Glutamatergic neuron (in vitro differentiated cells): ENCODE measurements around the gene AAMP. TPM values are rescaled to one million over a fixed set of nuclear protein-coding genes. Genes with fewer than 3 reads are reported as not detected.
A peak's percentile ranks its signal among the peaks of the same experiment; 100 is the strongest.

Experiments
- DNase-seq: peaks from one replicate; pipeline ENCODE4 v3.0.0; 2022
- H3K27ac Mint-ChIP-seq: one replicate; pipeline ENCODE4 v1.8.0; 2020; ENCODE audit warnings: mild to moderate bottlenecking, mixed read lengths, inconsistent platforms; ENCODE audit not compliant: unreplicated experiment
- H3K27me3 Mint-ChIP-seq: one replicate; pipeline ENCODE4 v1.8.0; 2020; ENCODE audit warnings: mild to moderate bottlenecking, moderate library complexity, mixed read lengths, inconsistent platforms; ENCODE audit not compliant: unreplicated experiment
- H3K36me3 Mint-ChIP-seq: one replicate; pipeline ENCODE4 v1.8.0; 2020; ENCODE audit warnings: mild to moderate bottlenecking, mixed read lengths, inconsistent platforms; ENCODE audit not compliant: unreplicated experiment
- H3K4me1 Mint-ChIP-seq: one replicate; pipeline ENCODE4 v1.8.0; 2020; ENCODE audit warnings: mild to moderate bottlenecking, low read depth, mixed read lengths, inconsistent platforms; ENCODE audit not compliant: unreplicated experiment
- H3K4me3 Mint-ChIP-seq: one replicate; pipeline ENCODE4 v1.8.0; 2020; ENCODE audit warnings: mild to moderate bottlenecking, mixed read lengths, inconsistent platforms; ENCODE audit not compliant: unreplicated experiment
- H3K9me3 Mint-ChIP-seq: one replicate; pipeline ENCODE4 v1.8.0; 2020; ENCODE audit warnings: mild to moderate bottlenecking, moderate library complexity, mixed read lengths, inconsistent platforms; ENCODE audit not compliant: unreplicated experiment
- long read RNA-seq: library from polyadenylated mRNA; unstranded; transcript quantifications from one replicate; pipeline ENCODE4 v2.0.0, GENCODE V29; 2020; ENCODE audit not compliant: unreplicated experiment
- total RNA-seq: library from RNA; stranded (reverse); fragmentation: NEBNext Ultra II Directional; extraction: Animal tissue kit (Norgen Biotek cat#: 25700); gene quantifications from one replicate; pipeline ENCODE4 v1.2.1, GENCODE V29; 2021; ENCODE audit not compliant: unreplicated experiment
- TF ChIP-seq, protein P1 (sequence below): fragments of 200-600 bp; sonication (generic); IDR thresholded peaks from one replicate; pipeline ENCODE4 v1.5.0; 2021; ENCODE audit not compliant: partially characterized antibody, unreplicated experiment

Gene AAMP, protein sequence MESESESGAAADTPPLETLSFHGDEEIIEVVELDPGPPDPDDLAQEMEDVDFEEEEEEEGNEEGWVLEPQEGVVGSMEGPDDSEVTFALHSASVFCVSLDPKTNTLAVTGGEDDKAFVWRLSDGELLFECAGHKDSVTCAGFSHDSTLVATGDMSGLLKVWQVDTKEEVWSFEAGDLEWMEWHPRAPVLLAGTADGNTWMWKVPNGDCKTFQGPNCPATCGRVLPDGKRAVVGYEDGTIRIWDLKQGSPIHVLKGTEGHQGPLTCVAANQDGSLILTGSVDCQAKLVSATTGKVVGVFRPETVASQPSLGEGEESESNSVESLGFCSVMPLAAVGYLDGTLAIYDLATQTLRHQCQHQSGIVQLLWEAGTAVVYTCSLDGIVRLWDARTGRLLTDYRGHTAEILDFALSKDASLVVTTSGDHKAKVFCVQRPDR
- total RNA-seq = 64.6 TPM
- long read RNA-seq, transcript AAMP-201 (11 exons, 1,886 nt) = major isoform, 41 of 53 reads
- long read RNA-seq, partial matches to known transcripts = 2 of 53 reads
- long read RNA-seq, other reads (novel, unspliced or antisense) = 6 of 53 reads

DNA sequence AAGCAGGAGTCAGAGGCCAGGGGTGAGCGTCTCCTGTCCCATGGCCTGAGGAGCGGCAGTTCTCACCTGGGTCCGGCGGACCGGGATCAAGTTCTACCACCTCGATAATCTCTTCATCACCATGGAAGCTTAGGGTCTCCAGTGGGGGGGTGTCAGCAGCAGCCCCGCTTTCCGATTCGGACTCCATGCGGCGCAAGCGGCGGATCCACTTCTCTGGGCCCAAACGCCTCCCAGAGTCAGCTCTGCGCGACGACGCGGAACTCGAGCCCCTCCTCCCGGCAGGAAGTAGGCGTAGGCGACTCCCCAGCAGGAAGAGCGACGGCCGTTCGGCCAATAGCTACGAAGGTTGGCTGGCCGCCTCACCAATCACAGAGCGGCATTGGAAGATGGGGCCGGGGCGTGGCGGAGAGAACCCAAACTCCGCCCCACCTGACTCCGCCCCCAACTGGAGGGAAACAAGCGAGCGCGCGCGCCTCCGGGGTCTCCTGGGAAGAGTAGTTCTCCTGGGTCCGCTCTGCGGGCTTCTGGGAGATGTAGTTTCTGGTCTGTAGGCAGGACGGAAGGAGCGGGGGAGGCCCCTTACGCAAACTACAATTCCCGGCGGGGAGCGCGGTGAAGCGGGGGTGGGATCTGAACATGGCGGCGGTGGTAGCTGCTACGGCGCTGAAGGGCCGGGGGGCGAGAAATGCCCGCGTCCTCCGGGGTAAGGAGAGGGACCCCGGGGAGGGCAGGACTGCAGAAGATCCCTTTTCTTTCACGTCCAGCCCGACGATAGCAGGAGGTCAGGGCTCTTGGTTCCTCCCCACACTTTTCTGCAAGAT lies at the start of gene AAMP, which contains the start of gene PNKD:
Gene AAMP, minus strand, starts transcription at position 238 of the 821 bp plus-strand sequence. Its CDS starts 51 bp downstream, at position 187.
Gene PNKD, plus strand, starts transcription at position 620 of the 821 bp plus-strand sequence. Its CDS starts 17 bp downstream, at position 637.
- TF ChIP-seq, protein P1, sequence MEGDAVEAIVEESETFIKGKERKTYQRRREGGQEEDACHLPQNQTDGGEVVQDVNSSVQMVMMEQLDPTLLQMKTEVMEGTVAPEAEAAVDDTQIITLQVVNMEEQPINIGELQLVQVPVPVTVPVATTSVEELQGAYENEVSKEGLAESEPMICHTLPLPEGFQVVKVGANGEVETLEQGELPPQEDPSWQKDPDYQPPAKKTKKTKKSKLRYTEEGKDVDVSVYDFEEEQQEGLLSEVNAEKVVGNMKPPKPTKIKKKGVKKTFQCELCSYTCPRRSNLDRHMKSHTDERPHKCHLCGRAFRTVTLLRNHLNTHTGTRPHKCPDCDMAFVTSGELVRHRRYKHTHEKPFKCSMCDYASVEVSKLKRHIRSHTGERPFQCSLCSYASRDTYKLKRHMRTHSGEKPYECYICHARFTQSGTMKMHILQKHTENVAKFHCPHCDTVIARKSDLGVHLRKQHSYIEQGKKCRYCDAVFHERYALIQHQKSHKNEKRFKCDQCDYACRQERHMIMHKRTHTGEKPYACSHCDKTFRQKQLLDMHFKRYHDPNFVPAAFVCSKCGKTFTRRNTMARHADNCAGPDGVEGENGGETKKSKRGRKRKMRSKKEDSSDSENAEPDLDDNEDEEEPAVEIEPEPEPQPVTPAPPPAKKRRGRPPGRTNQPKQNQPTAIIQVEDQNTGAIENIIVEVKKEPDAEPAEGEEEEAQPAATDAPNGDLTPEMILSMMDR = no peak
- Mint-ChIP-seq H3K27ac (peak within 1 kb of the TSS; percentile 71), H3K9me3 (peaks cover 9% of the 10 kb centered on the region), H3K36me3 (no peaks in the 10 kb centered on the region), H3K4me3 (peak within 1 kb of the TSS; percentile 89), H3K4me1 (peaks cover 21% of the 10 kb centered on the region), H3K27me3 (peaks cover 10% of the 10 kb centered on the region)
- DNase-seq = peak; percentile 100

- Mint-ChIP-seq H3K4me3 (no peak overlapping the region), H3K9me3 (peaks cover 8% of the 10 kb centered on the region), H3K4me1 (peaks cover 3% of the 10 kb centered on the region), H3K36me3 (no peaks in the 10 kb centered on the region), H3K27me3 (peaks cover 6% of the 10 kb centered on the region), H3K27ac (no peak overlapping the region)
- TF ChIP-seq, protein P1 = no peak
- no peak for DNase-seq
These were observed 48.3 kb upstream of the AAMP start for GRCh38 chr2:218318241-218318640.

DNA sequence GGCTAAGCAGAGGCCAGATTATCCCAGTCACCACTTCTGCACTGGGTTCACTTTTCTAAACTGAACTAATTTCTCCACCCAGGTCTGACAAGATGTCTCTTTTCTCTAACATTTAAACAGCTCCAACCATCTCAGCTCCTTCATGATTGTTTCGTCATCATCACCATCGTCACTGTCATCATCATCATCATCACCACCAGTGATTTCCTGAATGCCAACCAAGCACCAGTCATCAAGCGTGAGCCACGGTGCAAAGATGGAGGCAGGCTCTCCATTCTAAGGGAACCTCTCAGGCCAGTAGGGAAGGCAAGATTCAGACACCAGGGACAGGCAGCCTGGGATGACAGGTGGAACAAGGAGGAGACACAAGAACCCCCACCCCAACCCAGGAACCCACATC lies 47.9 kb upstream of the AAMP start:
- peaks cover 6% of the 10 kb centered on the region for H3K27me3 Mint-ChIP-seq
- DNase-seq = no peak
- peaks cover 3% of the 10 kb centered on the region for H3K4me1 Mint-ChIP-seq
- H3K9me3 Mint-ChIP-seq = peaks cover 8% of the 10 kb centered on the region
- no peak overlapping the region for H3K4me3 Mint-ChIP-seq
- TF ChIP-seq, protein P1 = no peak
- no peak overlapping the region for H3K27ac Mint-ChIP-seq
- no peaks in the 10 kb centered on the region for H3K36me3 Mint-ChIP-seq

DNA sequence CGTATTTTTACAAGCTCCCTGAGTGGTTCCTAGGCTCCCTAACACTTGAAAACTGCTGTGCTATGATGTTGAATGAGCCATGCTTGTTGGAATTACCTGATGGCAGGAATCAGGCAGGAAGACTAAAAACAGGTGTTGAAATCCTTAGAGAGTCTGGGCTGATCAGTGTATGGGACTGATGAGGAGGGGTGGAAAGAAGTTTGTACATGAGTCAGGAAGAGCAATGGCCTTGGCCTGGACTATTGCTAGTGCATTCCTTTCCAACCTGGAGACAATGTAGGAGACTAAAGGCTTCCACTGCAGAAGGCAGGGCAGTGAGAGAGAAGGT lies 47.3 kb upstream of the AAMP start:
- Mint-ChIP-seq H3K4me1 (no peaks in the 10 kb centered on the region), H3K27ac (no peak overlapping the region), H3K36me3 (no peaks in the 10 kb centered on the region), H3K9me3 (peaks cover 6% of the 10 kb centered on the region), H3K4me3 (no peak overlapping the region), H3K27me3 (peaks cover 4% of the 10 kb centered on the region)
- no peak for DNase-seq
- TF ChIP-seq, protein P1 = no peak
